ENCODE data around the gene HK1. TPM values are rescaled to one million over a fixed set of nuclear protein-coding genes. Genes with fewer than 3 reads are reported as not detected.
A peak's percentile ranks its signal among the peaks of the same experiment; 100 is the strongest.

The HK1 gene
- total RNA-seq, 2 experiments from 2014 or later: 153 to 154 TPM

DNA sequence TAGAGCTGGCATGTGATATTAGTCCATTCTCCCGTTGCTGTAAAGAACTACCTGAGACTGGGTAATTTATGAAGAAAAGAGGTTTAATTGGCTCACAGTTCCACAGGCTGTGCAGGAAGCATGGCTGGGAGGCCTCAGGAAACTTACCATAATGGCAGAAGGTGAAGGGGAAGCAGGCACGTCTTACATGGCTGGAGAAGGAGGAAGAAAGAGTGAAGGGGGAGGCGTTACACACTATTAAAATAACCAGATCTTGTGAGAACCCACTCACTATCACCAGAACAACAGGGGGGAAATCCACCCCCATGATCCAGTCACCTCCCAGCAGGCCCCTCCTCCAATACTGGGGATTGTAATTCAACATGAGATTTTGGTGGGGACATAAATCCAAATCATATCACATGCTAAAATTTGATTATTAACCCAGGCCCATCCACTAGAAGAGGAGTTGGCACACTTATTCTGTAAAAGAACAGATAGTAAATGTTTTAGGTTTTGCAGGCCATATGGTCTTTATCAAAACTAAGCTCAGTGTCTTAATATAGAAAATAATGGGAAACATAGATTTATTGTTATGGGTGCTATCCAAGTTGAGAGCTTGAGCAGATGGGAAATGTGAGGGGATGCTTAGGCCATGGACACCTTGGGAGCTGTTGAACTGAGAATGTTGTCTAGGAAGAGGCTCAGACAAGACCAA is 18.6 kb upstream of the HK1 start:
- Mint-ChIP-seq H3K4me3 (no peak overlapping the region), H3K27ac (no peak overlapping the region), H3K27me3 (ENCODE audit: low read depth) (no peaks in the 10 kb centered on the region), H3K36me3 (ENCODE audit: low read depth) (no peaks in the 10 kb centered on the region), H3K4me1 (ENCODE audit: low read depth) (peaks cover 15% of the 10 kb centered on the region), H3K9me3 (ENCODE audit: insufficient read depth) (no peaks in the 10 kb centered on the region)
- DNase-seq (no peak), ATAC-seq (no peak)
- CTCF ChIA-PET: interaction anchor here (1.1 kb wide), 1 partner anchor 20 kb away, joined by 3 read pairs; no protein-coding TSS in a partner anchor
- POLR2A ChIA-PET: no interaction called here

DNA sequence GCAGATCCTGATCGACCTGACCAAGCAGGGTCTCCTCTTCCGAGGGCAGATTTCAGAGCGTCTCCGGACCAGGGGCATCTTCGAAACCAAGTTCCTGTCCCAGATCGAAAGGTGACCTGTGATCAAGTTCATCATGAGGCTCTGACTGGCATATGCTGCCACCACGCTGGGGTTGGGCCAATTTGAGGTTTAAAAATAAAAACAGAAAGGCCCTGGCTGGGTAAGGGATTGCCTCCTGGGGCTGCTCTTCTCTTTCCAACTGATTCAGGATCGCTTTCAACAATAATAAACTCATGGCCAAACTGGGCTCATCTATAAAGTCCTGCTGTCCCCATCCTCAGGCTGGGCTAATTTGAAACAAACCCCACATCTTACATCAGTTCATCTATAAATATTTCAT is 17.1 kb upstream of the HK1 start:
- no peak for DNase-seq
- H3K4me3 Mint-ChIP-seq: no peak overlapping the region
- H3K27me3 Mint-ChIP-seq (ENCODE audit: low read depth): peaks cover 2% of the 10 kb centered on the region
- no peaks in the 10 kb centered on the region for H3K36me3 Mint-ChIP-seq (ENCODE audit: low read depth)
- no peak for ATAC-seq
- ChIA-PET CTCF (no interaction called here), POLR2A (no interaction called here)
- no peak overlapping the region for H3K27ac Mint-ChIP-seq
- H3K4me1 Mint-ChIP-seq (ENCODE audit: low read depth): peaks cover 15% of the 10 kb centered on the region
- H3K9me3 Mint-ChIP-seq (ENCODE audit: insufficient read depth): no peaks in the 10 kb centered on the region

DNA sequence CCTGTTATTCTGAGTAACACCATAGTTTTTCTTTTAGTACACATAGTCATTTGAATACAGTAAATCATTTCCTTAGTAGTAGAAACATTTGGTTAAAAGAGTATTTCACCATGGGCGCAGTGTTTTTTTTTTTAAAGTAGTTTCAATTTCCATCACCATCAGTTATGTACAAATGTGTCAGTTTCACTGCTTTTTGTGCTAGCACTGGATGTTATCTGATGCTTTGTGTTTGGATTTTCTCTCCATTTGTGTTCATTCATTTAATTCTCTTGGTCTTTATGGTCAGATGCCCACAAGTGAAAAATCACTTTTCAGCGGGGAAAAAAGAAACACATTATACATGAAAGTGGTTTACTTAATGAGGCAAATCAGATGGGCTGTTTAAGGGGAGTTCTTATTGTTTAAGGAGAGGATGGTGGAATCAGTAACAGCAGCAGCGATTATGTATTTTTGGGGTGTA is 16.0 kb upstream of the HK1 start:
- DNase-seq (no peak), ATAC-seq (peak; percentile 27)
- ChIA-PET POLR2A (no interaction called here), CTCF (no interaction called here)
- no peak overlapping the region for H3K4me3 Mint-ChIP-seq
- H3K36me3 Mint-ChIP-seq (ENCODE audit: low read depth): no peaks in the 10 kb centered on the region
- H3K4me1 Mint-ChIP-seq (ENCODE audit: low read depth): peaks cover 15% of the 10 kb centered on the region
- H3K27me3 Mint-ChIP-seq (ENCODE audit: low read depth): peaks cover 4% of the 10 kb centered on the region
- H3K9me3 Mint-ChIP-seq (ENCODE audit: insufficient read depth): no peaks in the 10 kb centered on the region
- H3K27ac Mint-ChIP-seq: peak overlapping the region; percentile 13

DNA sequence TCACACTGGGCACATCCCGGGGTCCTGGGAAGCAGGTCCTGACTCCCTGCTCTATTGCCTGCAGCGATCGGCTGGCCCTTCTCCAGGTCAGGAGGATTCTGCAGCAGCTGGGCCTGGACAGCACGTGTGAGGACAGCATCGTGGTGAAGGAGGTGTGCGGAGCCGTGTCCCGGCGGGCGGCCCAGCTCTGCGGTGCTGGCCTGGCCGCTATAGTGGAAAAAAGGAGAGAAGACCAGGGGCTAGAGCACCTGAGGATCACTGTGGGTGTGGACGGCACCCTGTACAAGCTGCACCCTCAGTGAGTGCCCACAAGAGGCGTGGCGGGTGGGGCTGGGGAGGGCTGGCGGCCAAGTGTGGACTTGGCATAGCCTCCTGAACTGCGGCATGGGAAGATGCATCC is 12.8 kb upstream of the HK1 start:
- peaks cover 15% of the 10 kb centered on the region for H3K27me3 Mint-ChIP-seq (ENCODE audit: low read depth)
- ChIA-PET CTCF (no interaction called here), POLR2A (no interaction called here)
- no peaks in the 10 kb centered on the region for H3K9me3 Mint-ChIP-seq (ENCODE audit: insufficient read depth)
- no peak overlapping the region for H3K4me3 Mint-ChIP-seq
- no peak overlapping the region for H3K27ac Mint-ChIP-seq
- H3K4me1 Mint-ChIP-seq (ENCODE audit: low read depth): peaks cover 15% of the 10 kb centered on the region
- DNase-seq (no peak), ATAC-seq (no peak)
- H3K36me3 Mint-ChIP-seq (ENCODE audit: low read depth): no peaks in the 10 kb centered on the region

DNA sequence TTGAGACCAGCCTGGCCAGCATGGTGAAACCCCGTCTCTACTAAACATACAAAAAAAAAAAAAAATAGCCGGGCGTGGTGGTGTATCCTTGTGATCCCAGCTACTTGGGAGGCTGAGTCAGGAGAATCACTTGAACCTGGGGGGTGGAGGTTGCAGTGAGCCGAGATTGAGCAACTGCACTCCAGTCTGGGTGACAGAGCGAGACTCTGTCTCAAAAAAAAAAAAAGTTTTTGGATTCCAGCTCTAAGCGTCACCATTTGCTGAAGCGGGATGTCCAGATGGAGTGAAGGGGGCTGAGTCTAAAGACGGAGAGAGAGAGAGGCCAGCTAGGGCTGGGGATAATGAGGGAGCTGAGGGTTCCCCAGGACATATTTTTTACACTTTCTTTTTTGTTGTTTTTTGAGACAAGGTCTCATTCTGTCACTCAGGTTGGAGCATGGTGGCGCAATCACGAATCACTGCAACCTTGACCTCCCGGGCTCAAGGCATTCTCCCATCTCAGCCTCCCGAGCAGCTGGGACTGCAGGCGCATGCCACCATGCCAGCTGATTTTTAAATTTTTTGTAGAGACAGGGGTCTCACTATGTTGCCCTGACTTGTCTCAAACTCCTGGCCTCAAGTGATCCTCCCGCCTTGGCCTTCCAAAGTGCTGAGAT is 9.4 kb upstream of the HK1 start:
- DNase-seq (no peak), ATAC-seq (no peak)
- ChIA-PET CTCF (interaction anchor here (0.9 kb wide), 1 partner anchor 124 kb away, joined by 3 read pairs; no protein-coding TSS in a partner anchor), POLR2A (no interaction called here)
- Mint-ChIP-seq H3K27ac (no peak overlapping the region), H3K4me3 (no peak overlapping the region), H3K4me1 (ENCODE audit: low read depth) (peaks cover 7% of the 10 kb centered on the region), H3K9me3 (ENCODE audit: insufficient read depth) (no peaks in the 10 kb centered on the region), H3K27me3 (ENCODE audit: low read depth) (peaks cover 15% of the 10 kb centered on the region), H3K36me3 (ENCODE audit: low read depth) (no peaks in the 10 kb centered on the region)

DNA sequence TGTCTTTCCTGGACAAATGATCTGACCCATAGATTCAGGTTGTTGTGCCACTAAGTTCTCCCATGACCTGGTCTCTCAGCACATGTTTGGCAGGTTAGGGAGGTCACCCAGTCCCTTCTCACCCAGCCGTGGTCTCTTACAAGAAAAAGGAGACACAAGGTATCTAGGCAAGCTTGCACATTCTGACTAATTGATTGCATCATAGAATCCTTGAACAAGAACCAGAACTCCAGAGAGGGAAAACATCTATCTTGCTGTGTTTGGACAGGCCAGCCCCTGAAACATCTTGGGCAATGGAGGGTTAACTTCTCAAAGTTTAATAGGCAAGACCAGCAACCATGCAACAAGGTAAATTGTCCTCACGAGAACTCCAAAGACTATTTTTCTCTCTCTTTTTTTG is 8.5 kb upstream of the HK1 start:
- no peaks in the 10 kb centered on the region for H3K36me3 Mint-ChIP-seq (ENCODE audit: low read depth)
- no peak overlapping the region for H3K27ac Mint-ChIP-seq

DNA sequence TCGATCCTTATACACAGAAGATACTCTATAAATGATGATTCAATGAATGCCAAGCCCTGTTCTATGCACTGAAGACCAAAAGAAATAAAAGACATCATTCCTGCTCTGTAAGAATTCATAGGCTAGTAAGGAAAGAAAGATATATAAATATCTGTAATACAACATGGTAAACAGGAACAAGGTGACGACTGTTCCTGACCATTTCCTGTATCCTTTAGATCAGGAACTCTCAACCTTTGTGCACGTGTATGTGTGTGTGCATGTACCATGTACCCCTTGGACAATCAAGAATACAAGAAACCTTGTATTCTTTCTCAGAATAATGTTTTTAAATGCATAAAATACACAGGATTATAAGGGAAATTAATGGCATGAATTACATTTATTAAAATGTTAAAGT is 7.3 kb upstream of the HK1 start:
- CTCF ChIA-PET: no interaction called here
- DNase-seq (no peak), ATAC-seq (no peak)
- Mint-ChIP-seq H3K36me3 (ENCODE audit: low read depth) (no peaks in the 10 kb centered on the region), H3K27ac (no peak overlapping the region), H3K4me1 (ENCODE audit: low read depth) (peaks cover 7% of the 10 kb centered on the region), H3K4me3 (no peak overlapping the region), H3K9me3 (ENCODE audit: insufficient read depth) (no peaks in the 10 kb centered on the region), H3K27me3 (ENCODE audit: low read depth) (peaks cover 13% of the 10 kb centered on the region)
- POLR2A ChIA-PET: no interaction called here

More for the DNA sequence above, 8.5 kb upstream of the HK1 start:
- POLR2A ChIA-PET: no interaction called here
- H3K27me3 Mint-ChIP-seq (ENCODE audit: low read depth): peaks cover 15% of the 10 kb centered on the region
- H3K9me3 Mint-ChIP-seq (ENCODE audit: insufficient read depth): no peaks in the 10 kb centered on the region
- CTCF ChIA-PET: no interaction called here
- peaks cover 7% of the 10 kb centered on the region for H3K4me1 Mint-ChIP-seq (ENCODE audit: low read depth)
- no peak overlapping the region for H3K4me3 Mint-ChIP-seq
- DNase-seq (no peak), ATAC-seq (no peak)

DNA sequence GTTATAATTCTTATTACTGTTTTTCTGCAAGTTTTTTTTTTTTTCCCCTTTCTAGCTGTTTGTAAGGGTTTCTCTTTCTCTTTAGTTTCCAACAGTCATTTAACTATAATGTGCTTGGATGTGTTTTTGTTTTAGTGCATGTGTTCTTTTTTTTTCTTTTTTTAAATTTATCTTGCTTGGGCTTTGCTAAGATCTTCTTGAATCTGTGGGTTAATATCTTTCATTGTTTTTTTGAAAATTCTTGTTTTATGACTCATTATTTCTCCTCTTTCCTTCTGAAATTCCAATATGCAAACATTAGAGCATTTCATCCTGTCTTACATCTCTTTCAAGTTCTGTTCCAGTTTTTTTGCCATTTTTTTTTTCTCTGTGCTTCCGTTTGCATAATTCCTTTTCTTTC is 5.7 kb upstream of the HK1 start:
- H3K9me3 Mint-ChIP-seq (ENCODE audit: insufficient read depth): no peaks in the 10 kb centered on the region
- DNase-seq (no peak), ATAC-seq (no peak)
- H3K27me3 Mint-ChIP-seq (ENCODE audit: low read depth): peaks cover 8% of the 10 kb centered on the region
- CTCF ChIA-PET: no interaction called here
- H3K36me3 Mint-ChIP-seq (ENCODE audit: low read depth): no peaks in the 10 kb centered on the region
- POLR2A ChIA-PET: no interaction called here
- H3K4me3 Mint-ChIP-seq: no peak overlapping the region
- H3K27ac Mint-ChIP-seq: no peak overlapping the region
- H3K4me1 Mint-ChIP-seq (ENCODE audit: low read depth): peaks cover 7% of the 10 kb centered on the region

DNA sequence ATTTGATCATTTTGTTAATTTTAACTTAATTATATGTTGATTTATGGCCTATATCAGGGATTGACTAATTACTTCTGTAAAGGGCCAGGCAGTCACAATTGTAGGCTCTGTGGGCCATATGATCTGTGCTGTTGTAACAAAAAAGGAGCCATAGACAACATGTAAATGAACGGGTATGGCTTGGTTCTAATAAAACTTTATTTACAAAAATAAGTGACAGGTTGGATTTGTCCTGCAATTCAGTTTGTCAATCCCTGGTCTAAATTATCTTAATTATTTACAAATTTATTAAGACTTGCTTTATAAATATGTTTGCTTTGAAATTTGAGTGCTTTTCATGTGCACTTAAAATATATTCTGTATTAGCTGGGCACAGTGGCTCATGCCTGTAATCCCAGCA is 2.9 kb upstream of the HK1 start:
- Mint-ChIP-seq H3K4me1 (ENCODE audit: low read depth) (peaks cover 7% of the 10 kb centered on the region), H3K4me3 (no peak overlapping the region), H3K36me3 (ENCODE audit: low read depth) (no peaks in the 10 kb centered on the region), H3K27me3 (ENCODE audit: low read depth) (no peaks in the 10 kb centered on the region), H3K9me3 (ENCODE audit: insufficient read depth) (no peaks in the 10 kb centered on the region), H3K27ac (no peak overlapping the region)
- POLR2A ChIA-PET: no interaction called here
- ATAC-seq (no peak), DNase-seq (no peak)
- CTCF ChIA-PET: no interaction called here

DNA sequence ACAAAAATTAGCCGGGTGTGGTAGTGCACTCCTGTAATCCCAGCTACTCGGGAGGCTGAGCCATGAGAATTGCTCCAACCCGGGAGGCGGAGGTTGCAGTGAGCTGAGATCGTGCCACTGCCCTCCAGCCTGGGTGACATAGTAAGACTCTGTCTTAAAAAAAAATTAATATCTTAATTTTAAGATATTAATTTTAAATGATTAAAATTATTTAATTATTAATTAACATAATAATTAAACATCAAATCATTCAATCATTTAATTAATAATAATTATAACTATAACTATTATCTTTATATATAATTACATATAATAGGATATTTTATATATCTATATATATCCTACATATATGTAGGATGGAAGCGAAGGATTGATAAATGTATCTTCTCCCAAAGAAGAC is 1.8 kb upstream of the HK1 start:
- ChIA-PET CTCF (no interaction called here), POLR2A (interaction anchor here (1.2 kb wide), 1 partner anchor 47 kb away, joined by 3 read pairs; no protein-coding TSS in a partner anchor)
- no peak overlapping the region for H3K27ac Mint-ChIP-seq
- DNase-seq (no peak), ATAC-seq (no peak)
- no peak overlapping the region for H3K4me3 Mint-ChIP-seq
- H3K9me3 Mint-ChIP-seq (ENCODE audit: insufficient read depth): no peaks in the 10 kb centered on the region
- H3K4me1 Mint-ChIP-seq (ENCODE audit: low read depth): no peaks in the 10 kb centered on the region
- no peaks in the 10 kb centered on the region for H3K36me3 Mint-ChIP-seq (ENCODE audit: low read depth)
- peaks cover 2% of the 10 kb centered on the region for H3K27me3 Mint-ChIP-seq (ENCODE audit: low read depth)

DNA sequence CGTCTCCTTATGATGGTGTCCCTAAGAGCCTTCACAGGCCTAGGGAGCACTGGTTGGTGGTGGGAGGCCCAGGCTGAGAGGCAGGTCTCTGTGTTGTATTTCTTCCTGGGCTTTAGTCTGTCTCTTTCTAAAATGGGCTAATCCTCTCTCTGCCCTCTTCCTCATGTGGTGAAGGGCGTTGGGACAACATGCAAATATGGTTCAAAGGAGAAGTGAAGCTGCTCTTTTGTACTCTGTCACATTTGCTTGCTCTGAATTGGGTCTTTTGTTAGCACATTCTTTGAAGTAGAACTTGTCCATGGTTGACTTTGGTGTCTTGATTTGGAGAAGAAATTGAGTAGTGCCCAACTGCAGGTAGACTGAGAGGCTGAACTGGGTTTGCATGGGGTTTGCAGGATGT is 814 bp downstream of the HK1 start:
- Mint-ChIP-seq H3K36me3 (ENCODE audit: low read depth) (no peaks in the 10 kb centered on the region), H3K4me3 (no peak overlapping the region), H3K27me3 (ENCODE audit: low read depth) (peaks cover 2% of the 10 kb centered on the region), H3K9me3 (ENCODE audit: insufficient read depth) (no peaks in the 10 kb centered on the region), H3K27ac (no peak overlapping the region), H3K4me1 (ENCODE audit: low read depth) (no peaks in the 10 kb centered on the region)
- ATAC-seq (no peak), DNase-seq (no peak)
- ChIA-PET POLR2A (interaction anchor here (0.8 kb wide), 1 partner anchor 39 kb away, joined by 3 read pairs; no protein-coding TSS in a partner anchor), CTCF (interaction anchor here (1.1 kb wide), 1 partner anchor 129 kb away, joined by 3 read pairs; no protein-coding TSS in a partner anchor)

DNA sequence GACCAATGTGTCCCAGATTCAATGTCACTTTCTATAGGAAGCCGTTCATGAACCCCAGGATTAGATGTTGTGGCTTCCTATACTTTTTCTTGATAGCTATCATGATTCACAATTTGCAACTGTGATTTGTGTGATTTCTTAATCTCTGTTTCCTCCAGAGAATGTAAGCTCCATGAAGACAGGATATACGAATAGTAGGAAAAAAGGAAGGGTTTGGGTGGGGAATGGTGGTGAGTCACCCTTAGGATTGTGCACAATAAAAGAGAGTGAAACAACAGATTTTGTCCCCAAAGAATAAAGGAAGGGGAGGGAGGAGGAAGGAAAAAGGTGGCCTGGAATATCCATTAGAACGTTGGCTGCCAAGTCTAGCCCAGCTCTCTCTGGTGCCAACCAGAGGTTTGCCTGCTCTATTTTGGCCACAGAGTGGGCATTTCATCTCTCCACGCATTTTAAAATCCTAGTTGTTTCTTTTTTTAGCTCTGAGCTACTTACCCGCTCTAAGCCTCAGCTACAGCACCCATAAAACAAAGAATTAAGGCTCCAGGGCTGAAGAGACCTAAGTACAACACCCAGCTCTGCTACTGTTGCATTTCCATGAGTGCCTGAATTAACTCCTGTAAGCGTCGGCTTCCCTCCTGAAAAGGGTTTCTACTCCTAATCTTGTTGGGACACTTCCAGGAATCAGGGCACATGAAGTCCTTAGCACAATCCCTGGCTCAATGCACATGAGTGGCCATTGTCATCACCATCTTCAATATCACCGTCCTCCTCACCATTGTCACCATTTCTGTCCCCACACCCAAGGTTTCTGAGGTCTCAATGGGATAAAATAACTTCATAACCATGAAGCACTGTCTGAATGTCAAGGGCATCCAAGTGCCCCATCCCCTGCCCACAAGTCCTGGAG is 3.5 kb downstream of the HK1 start:
- no peak overlapping the region for H3K4me3 Mint-ChIP-seq
- ATAC-seq (no peak), DNase-seq (no peak)
- POLR2A ChIA-PET: no interaction called here
- H3K36me3 Mint-ChIP-seq (ENCODE audit: low read depth): no peaks in the 10 kb centered on the region
- H3K9me3 Mint-ChIP-seq (ENCODE audit: insufficient read depth): no peaks in the 10 kb centered on the region
- CTCF ChIA-PET: no interaction called here
- no peaks in the 10 kb centered on the region for H3K4me1 Mint-ChIP-seq (ENCODE audit: low read depth)
- H3K27me3 Mint-ChIP-seq (ENCODE audit: low read depth): peaks cover 2% of the 10 kb centered on the region
- no peak overlapping the region for H3K27ac Mint-ChIP-seq
